ENCODE measurements around the gene TIMM10. TPM values are rescaled to one million over a fixed set of nuclear protein-coding genes. Genes with fewer than 3 reads are reported as not detected.

Gene TIMM10
- total RNA-seq, 1 experiment from 2014 or later: 152 TPM

DNA sequence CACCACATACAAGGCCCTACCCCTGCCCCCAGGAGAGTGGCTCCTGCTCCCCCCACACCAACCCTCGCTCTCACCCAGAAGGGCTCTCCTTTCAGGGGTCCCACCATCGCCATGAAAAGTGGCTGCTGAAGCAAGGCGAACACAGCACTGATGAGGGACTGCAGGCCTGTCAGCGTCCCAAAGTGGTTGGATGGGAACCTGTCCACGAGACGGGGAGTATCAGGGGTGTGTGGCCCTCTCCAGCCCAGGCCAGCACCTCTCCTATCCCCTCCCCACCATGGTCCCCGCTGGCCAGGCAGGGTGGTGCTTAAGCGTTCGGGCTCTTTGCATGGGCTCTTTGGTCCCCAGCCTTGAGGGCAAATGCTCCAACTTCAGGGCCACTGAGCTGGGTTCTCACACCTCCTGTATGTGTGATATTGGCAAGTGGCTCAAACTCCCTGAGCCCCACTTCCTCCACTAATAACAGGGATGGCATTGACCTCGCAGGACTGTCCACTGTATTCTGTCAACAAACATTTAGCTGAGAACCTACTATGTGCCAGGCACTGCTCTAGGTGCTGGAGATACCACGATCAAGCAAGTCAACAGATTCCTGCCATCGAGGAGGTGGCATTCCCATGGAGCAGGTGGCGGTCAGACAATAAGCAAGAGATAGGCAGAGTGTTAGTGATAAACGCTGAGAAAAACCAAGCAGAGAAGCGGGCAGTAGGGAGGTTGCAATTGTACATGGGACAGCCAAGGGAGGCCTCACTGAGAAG, 43.4 kb downstream of the TIMM10 start:
- no peaks in the 10 kb centered on the region for H3K4me1 ChIP-seq (ENCODE audit: control insufficient read depth, insufficient read depth, low read length)
- intact Hi-C loops (cut with micrococcal nuclease; ENCODE audit: unreplicated experiment) (no loop called here), in situ Hi-C loops (cut with HindIII; ENCODE audit: low pct_unique_long_range_greater_than_20kb, low sequenced_read_pairs) (no loop called here)
- no TSS peak for BruUV-seq (replicated peaks)
- H3K27ac ChIP-seq (ENCODE audit: low read length): no peak overlapping the region
- H3K27me3 ChIP-seq (ENCODE audit: control insufficient read depth, insufficient read depth, low read length): peaks cover 3% of the 10 kb centered on the region; the same call in 1 of the 2 replicates
- no peak overlapping the region for H3K4me3 ChIP-seq (ENCODE audit: low read depth in 2 of 2, low read length in 2 of 2)
- ChIA-PET POLR2A (no interaction called here), CTCF (no interaction called here)
- no peak for DNase-seq (ENCODE audit: low read depth, low spot score)
- H3K36me3 ChIP-seq (ENCODE audit: control insufficient read depth, insufficient read depth, low read length): no peaks in the 10 kb centered on the region
- TF ChIP-seq POLR2AphosphoS5 (IDR thresholded peaks at IDR 0.05; ENCODE audit: low read depth, low read length): no peak
- no peak for TF ChIP-seq TCF7L2 (IDR thresholded peaks at IDR 0.05; ENCODE audit: low read depth, low read length)
- TF ChIP-seq, protein P1, sequence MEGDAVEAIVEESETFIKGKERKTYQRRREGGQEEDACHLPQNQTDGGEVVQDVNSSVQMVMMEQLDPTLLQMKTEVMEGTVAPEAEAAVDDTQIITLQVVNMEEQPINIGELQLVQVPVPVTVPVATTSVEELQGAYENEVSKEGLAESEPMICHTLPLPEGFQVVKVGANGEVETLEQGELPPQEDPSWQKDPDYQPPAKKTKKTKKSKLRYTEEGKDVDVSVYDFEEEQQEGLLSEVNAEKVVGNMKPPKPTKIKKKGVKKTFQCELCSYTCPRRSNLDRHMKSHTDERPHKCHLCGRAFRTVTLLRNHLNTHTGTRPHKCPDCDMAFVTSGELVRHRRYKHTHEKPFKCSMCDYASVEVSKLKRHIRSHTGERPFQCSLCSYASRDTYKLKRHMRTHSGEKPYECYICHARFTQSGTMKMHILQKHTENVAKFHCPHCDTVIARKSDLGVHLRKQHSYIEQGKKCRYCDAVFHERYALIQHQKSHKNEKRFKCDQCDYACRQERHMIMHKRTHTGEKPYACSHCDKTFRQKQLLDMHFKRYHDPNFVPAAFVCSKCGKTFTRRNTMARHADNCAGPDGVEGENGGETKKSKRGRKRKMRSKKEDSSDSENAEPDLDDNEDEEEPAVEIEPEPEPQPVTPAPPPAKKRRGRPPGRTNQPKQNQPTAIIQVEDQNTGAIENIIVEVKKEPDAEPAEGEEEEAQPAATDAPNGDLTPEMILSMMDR (IDR thresholded peaks at IDR 0.05): no peak
- no peak for TF ChIP-seq REST (IDR thresholded peaks at IDR 0.05; ENCODE audit: insufficient read depth in 1 of 2, low read depth in 2 of 2, low read length in 1 of 2)
- TF ChIP-seq SIN3A (IDR thresholded peaks at IDR 0.05; ENCODE audit: borderline replicate concordance, insufficient read depth, low read depth, low read length): no peak
- no peak for ATAC-seq
- H3K9me3 ChIP-seq (ENCODE audit: control insufficient read depth, insufficient read depth, low read depth, low read length): no peaks in the 10 kb centered on the region

DNA sequence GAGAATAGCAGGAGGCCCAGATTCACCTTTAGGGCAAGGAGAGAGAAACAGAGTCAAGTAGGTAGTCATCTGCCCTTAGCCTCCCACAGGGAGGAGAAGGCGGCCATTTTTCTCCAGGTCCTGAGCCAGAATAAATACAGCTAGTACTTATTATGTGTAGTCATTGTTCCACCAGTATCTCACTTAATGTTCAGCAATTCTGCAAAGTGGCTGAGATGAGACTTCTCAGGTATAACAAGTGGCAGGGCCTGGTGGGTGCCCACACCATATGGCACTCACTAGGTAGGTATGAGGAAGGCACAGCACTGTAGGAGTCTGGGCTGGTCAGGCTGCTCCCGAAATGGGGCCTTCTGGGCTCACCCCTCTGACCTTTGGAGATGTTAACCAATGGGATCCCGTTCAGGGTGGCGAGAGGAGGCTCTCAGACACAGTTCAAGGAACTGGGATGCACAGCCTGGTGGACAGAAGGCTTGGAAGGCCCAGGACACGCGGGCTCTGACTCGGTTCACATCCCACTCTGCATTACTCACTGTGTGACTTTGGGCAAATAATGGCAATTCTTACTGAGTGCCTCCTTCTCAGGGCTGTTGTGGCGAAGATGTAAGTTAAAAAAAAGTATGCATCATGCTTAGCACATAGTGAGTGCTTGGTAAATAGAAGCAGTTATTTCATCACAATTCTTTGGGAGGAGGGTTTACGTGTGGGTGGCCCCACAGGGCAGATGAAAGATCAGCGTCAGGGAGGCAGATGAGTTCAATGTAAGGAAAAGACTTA, 45.1 kb downstream of the TIMM10 start:
- intact Hi-C loops (cut with micrococcal nuclease; ENCODE audit: unreplicated experiment): no loop called here
- ATAC-seq: no peak
- BruUV-seq (replicated peaks): no TSS peak
- H3K36me3 ChIP-seq (ENCODE audit: control insufficient read depth, insufficient read depth, low read length): no peaks in the 10 kb centered on the region
- in situ Hi-C loops (cut with HindIII; ENCODE audit: low pct_unique_long_range_greater_than_20kb, low sequenced_read_pairs): no loop called here
- no peak for TF ChIP-seq POLR2AphosphoS5 (IDR thresholded peaks at IDR 0.05; ENCODE audit: low read depth, low read length)
- ChIA-PET POLR2A (no interaction called here), CTCF (no interaction called here)
- no peak overlapping the region for H3K4me3 ChIP-seq (ENCODE audit: low read depth in 2 of 2, low read length in 2 of 2)
- H3K4me1 ChIP-seq (ENCODE audit: control insufficient read depth, insufficient read depth, low read length): no peaks in the 10 kb centered on the region; the same call in 1 of the 2 replicates
- H3K27me3 ChIP-seq (ENCODE audit: control insufficient read depth, insufficient read depth, low read length): peaks cover 3% of the 10 kb centered on the region; the same call in 1 of the 2 replicates
- no peaks in the 10 kb centered on the region for H3K9me3 ChIP-seq (ENCODE audit: control insufficient read depth, insufficient read depth, low read depth, low read length)
- H3K27ac ChIP-seq (ENCODE audit: low read length): no peak overlapping the region
- no peak for DNase-seq (ENCODE audit: low read depth, low spot score)
